Endothelial cell of umbilical vein (primary cell): ENCODE results near the gene NKX3-2. TPM values are rescaled to one million over a fixed set of nuclear protein-coding genes. Genes with fewer than 3 reads are reported as not detected.

Experiments
- BruUV-seq: library from RNA; stranded (reverse); fragments of 400-500 nt; replicated peaks from 2 replicates; lab custom pipeline; 2021; lab: Mats Ljungman, UMichigan
- CTCF ChIA-PET: fragments of 300-600, 350-600 bp; sonication (Branson Sonifier 250); formaldehyde crosslinking; loops from one replicate; lab custom pipeline; 2021; ENCODE audit warnings: antibody characterized with exemption, inconsistent platforms; lab: Charles Lee
- POLR2A ChIA-PET: fragments of 300-600, 350-600 bp; sonication (Branson Sonifier 250); formaldehyde crosslinking; loops from one replicate; lab custom pipeline; 2021; ENCODE audit warnings: antibody characterized with exemption, inconsistent platforms; lab: Charles Lee
- DNase-seq: peaks from one replicate; pipeline ENCODE4 v3.0.0-alpha.2; 2011; ENCODE audit warnings: low read depth, low spot score
- FAIRE-seq: peaks from 2 replicates; lab custom pipeline; 2011; peaks lifted over from hg19 to GRCh38; lab: Jason Lieb, UNC
- H2AFZ ChIP-seq: 2 replicates; pipeline ENCODE4 v1.6.0; 2012; ENCODE audit warnings: low read depth, low read length, control low read depth, inconsistent platforms
- H3K27ac ChIP-seq: 2 replicates; pipeline ENCODE4 v1.5.1; 2011; ENCODE audit warnings: low read depth, mild to moderate bottlenecking, control low read depth, low read length, moderate library complexity; ENCODE audit not compliant: insufficient read depth
- H3K27me3 ChIP-seq, 2 experiments: 2 replicates each; pipeline versions ENCODE4 v1.6.0 to v1.6.1; 2011; ENCODE audit warnings: low read length in 2 of 2, mixed read lengths in 1 of 2; ENCODE audit not compliant: control insufficient read depth in 2 of 2, insufficient read depth in 2 of 2
- H3K36me3 ChIP-seq, 2 experiments: 2 replicates in 1 of 2; 3 replicates in 1 of 2; pipeline ENCODE4 v1.5.1; 2011; ENCODE audit warnings: low read length in 2 of 2, mild to moderate bottlenecking in 1 of 2, moderate library complexity in 1 of 2; ENCODE audit not compliant: control insufficient read depth in 2 of 2, insufficient read depth in 2 of 2; ENCODE audit errors: extremely low read depth in 1 of 2
- H3K4me1 ChIP-seq: 3 replicates; pipeline ENCODE4 v1.5.1; 2011; ENCODE audit warnings: mild to moderate bottlenecking, low read length; ENCODE audit not compliant: control insufficient read depth, insufficient read depth; ENCODE audit errors: extremely low read depth
- H3K4me2 ChIP-seq: 2 replicates; pipeline ENCODE4 v1.6.1; 2011; ENCODE audit warnings: low read length, control low read depth, mixed read lengths; ENCODE audit not compliant: insufficient read depth
- H3K4me3 ChIP-seq, 3 experiments: fragments of 200-600 bp in 1 of 3; sonication (generic), shearing (Covaris generic) in 1 of 3; replicated peaks in 1 of 3; 2 replicates each; pipeline ENCODE4 v1.5.1; 2011 to 2016; ENCODE audit warnings: control low read depth in 3 of 3, low read length in 3 of 3, mild to moderate bottlenecking in 2 of 3, inconsistent platforms in 1 of 3, low read depth in 1 of 3, moderate library complexity in 1 of 3; ENCODE audit not compliant: insufficient read depth in 1 of 3
- H3K79me2 ChIP-seq: 2 replicates; pipeline ENCODE4 v1.6.0; 2012; ENCODE audit warnings: low read length, inconsistent platforms; ENCODE audit not compliant: control insufficient read depth, insufficient read depth
- H3K9ac ChIP-seq: replicated peaks from 2 replicates; pipeline ENCODE3; 2011; ENCODE audit warnings: low read length, control low read depth; ENCODE audit not compliant: insufficient read depth; ENCODE audit errors: extremely low read depth
- H3K9me1 ChIP-seq: replicated peaks from 3 replicates; pipeline ENCODE4 v1.6.0; 2011; ENCODE audit warnings: mild to moderate bottlenecking, low read length; ENCODE audit not compliant: control insufficient read depth, insufficient read depth; ENCODE audit errors: extremely low read depth
- H3K9me3 ChIP-seq: replicated peaks from 2 replicates; pipeline ENCODE4 v1.5.1; 2012; ENCODE audit warnings: low read length, inconsistent platforms; ENCODE audit not compliant: control insufficient read depth, insufficient read depth
- H4K20me1 ChIP-seq: replicated peaks from 2 replicates; pipeline ENCODE3; 2011; ENCODE audit warnings: mild to moderate bottlenecking, low read length; ENCODE audit not compliant: control insufficient read depth, insufficient read depth; ENCODE audit errors: extremely low read depth
- EZH2 ChIP-seq: IDR thresholded peaks from 2 replicates; pipeline ENCODE4 v1.6.1; 2012; ENCODE audit warnings: borderline replicate concordance, low read depth, mild to moderate bottlenecking, moderate library complexity, low read length, inconsistent platforms; ENCODE audit not compliant: severe bottlenecking
- FOS ChIP-seq: IDR thresholded peaks from 2 replicates; pipeline ENCODE4 v1.6.1; 2011; ENCODE audit warnings: mild to moderate bottlenecking, low read length, moderate library complexity, borderline replicate concordance; ENCODE audit not compliant: insufficient read depth
- GATA2 ChIP-seq: IDR thresholded peaks from 2 replicates; pipeline ENCODE4 v1.7.0; 2011; ENCODE audit warnings: low read depth, mild to moderate bottlenecking, moderate library complexity, mixed read lengths, low read length; ENCODE audit not compliant: insufficient read length, insufficient read depth
- JUN ChIP-seq: IDR thresholded peaks from 2 replicates; pipeline ENCODE4 v1.6.1; 2011; ENCODE audit warnings: borderline replicate concordance, low read depth; ENCODE audit not compliant: insufficient read length, insufficient read depth
- MYC ChIP-seq: IDR thresholded peaks from one replicate; pipeline ENCODE4 v1.6.1; 2011; ENCODE audit warnings: mild to moderate bottlenecking, low read depth, low read length
- POLR2A ChIP-seq: IDR thresholded peaks from 2 replicates; pipeline ENCODE4 v1.6.1; 2012; ENCODE audit warnings: low read depth, mild to moderate bottlenecking, control low read depth, low read length
- POLR2AphosphoS5 ChIP-seq: IDR thresholded peaks from 2 replicates; pipeline ENCODE4 v1.6.1; 2012; ENCODE audit warnings: low read depth, mild to moderate bottlenecking, control low read depth, low read length, moderate library complexity; ENCODE audit not compliant: insufficient read depth
- dilution Hi-C: fragments of 300-500 bp; cut with MboI; formaldehyde crosslinking; loops from one replicate; pipeline ENCODE4 v1.15.0; 2019; ENCODE audit warnings: low sequenced_read_pairs; ENCODE audit not compliant: extremely low pct_ligation_motif_present
- intact Hi-C: fragments of 100-400 bp; cut with micrococcal nuclease; formaldehyde crosslinking; loops from one replicate; pipeline ENCODE4 v1.10.0; 2022
- polyA plus RNA-seq, 4 experiments: library from polyadenylated mRNA; depleted of rRNA in 3 of 4; stranded (reverse) in 3 of 4; unstranded in 1 of 4; fragments of >200 nt; gene quantifications; 2 replicates each; pipeline versions ENCODE4 v1.2.1 to v1.2.3, GENCODE V29; 2011 to 2012; ENCODE audit warnings: missing spikeins in 1 of 4
- total RNA-seq: library from RNA; stranded (reverse); gene quantifications from 2 replicates; pipeline ENCODE4 v1.2.3, GENCODE V29; 2021
- TF ChIP-seq, protein P1 (sequence below): IDR thresholded peaks from 2 replicates; pipeline ENCODE4 v1.6.1; 2011; ENCODE audit not compliant: insufficient read depth, insufficient read length
- TF ChIP-seq, protein P2 (sequence below), 2 donors: IDR thresholded peaks; 1 replicate in 1 of 2; 2 replicates in 1 of 2; pipeline ENCODE4 v1.5.1; 2011; ENCODE audit warnings: low read length in 2 of 2, mild to moderate bottlenecking in 2 of 2, moderate library complexity in 2 of 2, control low read depth in 1 of 2, inconsistent platforms in 1 of 2, low read depth in 1 of 2; ENCODE audit not compliant: insufficient read depth in 1 of 2; ENCODE audit errors: extremely low read depth in 1 of 2

NKX3-2 gene
- total and polyA plus RNA-seq, 2 donors (not counting 3 experiments of a cell fraction or from before 2014, with no cell fraction given), result not detected

DNA sequence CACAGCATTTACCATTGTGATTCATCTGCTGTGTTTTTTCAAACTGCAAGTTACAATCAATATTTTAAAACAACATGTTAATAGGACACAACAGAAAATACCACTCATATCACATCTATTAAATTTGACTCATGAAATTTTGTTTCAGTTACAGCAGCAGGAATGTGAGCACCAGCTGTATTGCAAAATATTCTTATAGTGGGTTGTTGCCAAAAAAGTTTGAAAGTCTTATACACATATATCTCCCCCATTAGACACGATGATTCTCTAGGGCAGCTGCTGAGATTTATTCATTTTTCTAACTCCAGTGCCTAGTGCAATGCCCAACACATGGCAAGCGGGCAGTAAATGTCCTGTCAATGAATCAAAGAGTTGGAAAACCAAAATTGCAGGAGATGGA, 26.6 kb upstream of the NKX3-2 start:
- no peaks in the 10 kb centered on the region for H3K27me3 ChIP-seq
- CTCF ChIA-PET, result no interaction called here
- no peaks in the 10 kb centered on the region for H3K79me2 ChIP-seq
- no peak overlapping the region for H3K27ac ChIP-seq
- POLR2A ChIA-PET, result no interaction called here
- no TSS peak for BruUV-seq
- no peak overlapping the region for H3K4me3 ChIP-seq
- no peaks in the 10 kb centered on the region for H4K20me1 ChIP-seq
- H3K4me2 ChIP-seq, result no peak overlapping the region
- H3K4me1 ChIP-seq, result no peaks in the 10 kb centered on the region
- TF ChIP-seq EZH2 (no peak), JUN (no peak), POLR2A (no peak), GATA2 (no peak)
- TF ChIP-seq, protein P1, sequence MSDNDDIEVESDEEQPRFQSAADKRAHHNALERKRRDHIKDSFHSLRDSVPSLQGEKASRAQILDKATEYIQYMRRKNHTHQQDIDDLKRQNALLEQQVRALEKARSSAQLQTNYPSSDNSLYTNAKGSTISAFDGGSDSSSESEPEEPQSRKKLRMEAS, result no peak
- TF ChIP-seq, protein P2, sequence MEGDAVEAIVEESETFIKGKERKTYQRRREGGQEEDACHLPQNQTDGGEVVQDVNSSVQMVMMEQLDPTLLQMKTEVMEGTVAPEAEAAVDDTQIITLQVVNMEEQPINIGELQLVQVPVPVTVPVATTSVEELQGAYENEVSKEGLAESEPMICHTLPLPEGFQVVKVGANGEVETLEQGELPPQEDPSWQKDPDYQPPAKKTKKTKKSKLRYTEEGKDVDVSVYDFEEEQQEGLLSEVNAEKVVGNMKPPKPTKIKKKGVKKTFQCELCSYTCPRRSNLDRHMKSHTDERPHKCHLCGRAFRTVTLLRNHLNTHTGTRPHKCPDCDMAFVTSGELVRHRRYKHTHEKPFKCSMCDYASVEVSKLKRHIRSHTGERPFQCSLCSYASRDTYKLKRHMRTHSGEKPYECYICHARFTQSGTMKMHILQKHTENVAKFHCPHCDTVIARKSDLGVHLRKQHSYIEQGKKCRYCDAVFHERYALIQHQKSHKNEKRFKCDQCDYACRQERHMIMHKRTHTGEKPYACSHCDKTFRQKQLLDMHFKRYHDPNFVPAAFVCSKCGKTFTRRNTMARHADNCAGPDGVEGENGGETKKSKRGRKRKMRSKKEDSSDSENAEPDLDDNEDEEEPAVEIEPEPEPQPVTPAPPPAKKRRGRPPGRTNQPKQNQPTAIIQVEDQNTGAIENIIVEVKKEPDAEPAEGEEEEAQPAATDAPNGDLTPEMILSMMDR (IDR thresholded peaks at IDR 0.05; ENCODE audit: extremely low read depth in 1 of 2, insufficient read depth in 1 of 2, low read depth in 1 of 2, low read length in 2 of 2), result no peak
- no peak overlapping the region for H3K9ac ChIP-seq
- no peak overlapping the region for H2AFZ ChIP-seq
- H3K36me3 ChIP-seq, result peaks cover 9 to 25% of the 10 kb centered on the region in 2 experiments
- no peak for FAIRE-seq
- H3K9me3 ChIP-seq, result no peaks in the 10 kb centered on the region
- intact Hi-C loops, result no loop called here
- dilution Hi-C loops, result no loop called here
- H3K9me1 ChIP-seq, result no peaks in the 10 kb centered on the region
- no peak for DNase-seq

DNA sequence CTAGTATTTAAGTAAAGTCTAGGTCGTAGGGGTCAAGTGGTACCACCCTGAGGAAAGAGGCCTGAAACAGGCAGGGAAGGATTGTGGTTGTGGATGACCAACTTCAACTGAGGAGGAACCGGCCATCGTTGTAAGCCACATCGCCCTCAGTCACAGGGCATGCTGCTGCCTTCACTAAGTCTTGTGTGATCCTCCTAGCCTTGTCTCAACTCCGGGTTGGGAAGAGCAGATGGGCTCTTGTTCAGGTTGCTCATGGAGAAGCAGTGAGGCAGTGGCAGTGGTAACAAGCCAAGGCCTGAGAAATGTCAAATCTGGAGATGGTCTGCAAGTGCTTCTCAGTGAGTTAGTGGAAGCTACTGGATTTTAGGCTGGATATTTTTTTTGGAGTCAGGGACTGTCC, 22.8 kb upstream of the NKX3-2 start:
- no peaks in the 10 kb centered on the region for H3K79me2 ChIP-seq
- intact Hi-C loops (no loop called here), dilution Hi-C loops (no loop called here)
- no peak overlapping the region for H3K4me3 ChIP-seq
- H4K20me1 ChIP-seq, result no peaks in the 10 kb centered on the region
- TF ChIP-seq, protein P1, result no peak
- TF ChIP-seq, protein P2 (IDR thresholded peaks at IDR 0.05; ENCODE audit: extremely low read depth in 1 of 2, insufficient read depth in 1 of 2, low read depth in 1 of 2, low read length in 2 of 2), result no peak
- no peak for TF ChIP-seq JUN
- TF ChIP-seq POLR2AphosphoS5, result no peak
- no peak for TF ChIP-seq MYC
- no peak for TF ChIP-seq FOS
- no peak for TF ChIP-seq POLR2A
- TF ChIP-seq GATA2, result no peak
- TF ChIP-seq EZH2, result no peak
- no TSS peak for BruUV-seq
- peaks cover 7 to 15% of the 10 kb centered on the region in 2 experiments for H3K36me3 ChIP-seq
- H2AFZ ChIP-seq, result no peak overlapping the region
- CTCF ChIA-PET, result no interaction called here
- no peak overlapping the region for H3K9ac ChIP-seq
- no peaks in the 10 kb centered on the region for H3K27me3 ChIP-seq
- H3K4me2 ChIP-seq, result no peak overlapping the region
- DNase-seq (no peak), FAIRE-seq (no peak)
- H3K27ac ChIP-seq, result no peak overlapping the region
- H3K9me1 ChIP-seq, result no peaks in the 10 kb centered on the region
- no peaks in the 10 kb centered on the region for H3K4me1 ChIP-seq
- POLR2A ChIA-PET, result no interaction called here
- H3K9me3 ChIP-seq, result no peaks in the 10 kb centered on the region
